Adipocyte (in vitro differentiated cells): Measurements from ENCODE around the gene ADORA2A.

Experiments
- DNase-seq: peaks from one replicate; pipeline ENCODE4 v3.0.0-alpha.2; 2015; ENCODE audit warnings: low read depth
- H3K27me3 ChIP-seq: replicated peaks from 2 replicates; pipeline ENCODE4 v1.7.0; 2013; ENCODE audit warnings: mild to moderate bottlenecking, low read length, moderate library complexity; ENCODE audit not compliant: control insufficient read depth, insufficient read depth
- H3K36me3 ChIP-seq: 2 replicates; pipeline ENCODE4 v1.7.0; 2013; ENCODE audit warnings: low read length, mild to moderate bottlenecking, moderate library complexity; ENCODE audit not compliant: control insufficient read depth, insufficient read depth, severe bottlenecking
- H3K4me1 ChIP-seq: 2 replicates; pipeline ENCODE4 v1.7.0; 2013; ENCODE audit warnings: mild to moderate bottlenecking, low read length, moderate library complexity; ENCODE audit not compliant: control insufficient read depth, insufficient read depth
- H3K4me3 ChIP-seq: 2 replicates; pipeline ENCODE4 v1.7.0; 2013; ENCODE audit warnings: mild to moderate bottlenecking, low read length, moderate library complexity
- H3K9ac ChIP-seq: 2 replicates; pipeline ENCODE4 v1.7.0; 2013; ENCODE audit warnings: mild to moderate bottlenecking, low read length, moderate library complexity
- H3K9me3 ChIP-seq: 2 replicates; pipeline ENCODE4 v1.7.0; 2013; ENCODE audit warnings: mild to moderate bottlenecking, low read length, moderate library complexity; ENCODE audit not compliant: control insufficient read depth

The ADORA2A gene

GRCh38 chr22:24463071-24463760 is 35.8 kb downstream of the ADORA2A start:
- Histone ChIP-seq H3K4me3 (no peak overlapping the region), H3K27me3 (no peaks in the 10 kb centered on the region), H3K9me3 (no peaks in the 10 kb centered on the region), H3K36me3 (no peaks in the 10 kb centered on the region), H3K4me1 (peaks cover 25% of the 10 kb centered on the region), H3K9ac (no peak overlapping the region)
- no peak for DNase-seq

- Histone ChIP-seq H3K9me3 (no peaks in the 10 kb centered on the region), H3K9ac (no peak overlapping the region), H3K4me3 (no peak overlapping the region), H3K36me3 (no peaks in the 10 kb centered on the region), H3K27me3 (no peaks in the 10 kb centered on the region), H3K4me1 (peaks cover 25% of the 10 kb centered on the region)
- DNase-seq, result no peak
Observed at GRCh38 chr22:24465566-24465965, 38.2 kb downstream of the ADORA2A start.

- Histone ChIP-seq H3K9ac (no peak overlapping the region), H3K9me3 (no peaks in the 10 kb centered on the region), H3K4me3 (no peak overlapping the region), H3K36me3 (no peaks in the 10 kb centered on the region), H3K27me3 (no peaks in the 10 kb centered on the region), H3K4me1 (peaks cover 26% of the 10 kb centered on the region)
- no peak for DNase-seq
Observed at GRCh38 chr22:24465975-24466374, 38.6 kb downstream of the ADORA2A start.

- no peaks in the 10 kb centered on the region for H3K36me3 ChIP-seq
- H3K4me1 ChIP-seq, result peaks cover 35% of the 10 kb centered on the region
- DNase-seq, result peak; percentile 69
- H3K27me3 ChIP-seq, result no peaks in the 10 kb centered on the region
- peak overlapping the region; percentile 59 for H3K4me3 ChIP-seq
- H3K9me3 ChIP-seq, result no peaks in the 10 kb centered on the region
- peak overlapping the region; percentile 55 for H3K9ac ChIP-seq
Observed at GRCh38 chr22:24466716-24467328, 39.4 kb downstream of the ADORA2A start.

- H3K9ac ChIP-seq, result peak overlapping the region; percentile 55
- DNase-seq, result no peak
Observed at GRCh38 chr22:24467340-24467739, 39.9 kb downstream of the ADORA2A start.

GRCh38 chr22:24471570-24471969 is 44.2 kb downstream of the ADORA2A start:
- Histone ChIP-seq H3K4me1 (peaks cover 37% of the 10 kb centered on the region), H3K9ac (no peak overlapping the region), H3K9me3 (peaks cover 4% of the 10 kb centered on the region), H3K36me3 (no peaks in the 10 kb centered on the region), H3K4me3 (no peak overlapping the region), H3K27me3 (no peaks in the 10 kb centered on the region)
- peak; percentile 18 for DNase-seq

More at GRCh38 chr22:24467340-24467739, 39.9 kb downstream of the ADORA2A start:
- no peaks in the 10 kb centered on the region for H3K9me3 ChIP-seq
- no peaks in the 10 kb centered on the region for H3K36me3 ChIP-seq
- peak overlapping the region; percentile 59 for H3K4me3 ChIP-seq
- no peaks in the 10 kb centered on the region for H3K27me3 ChIP-seq
- H3K4me1 ChIP-seq, result peaks cover 38% of the 10 kb centered on the region

- Histone ChIP-seq H3K9me3 (peaks cover 4% of the 10 kb centered on the region), H3K4me3 (no peak overlapping the region), H3K9ac (no peak overlapping the region), H3K27me3 (no peaks in the 10 kb centered on the region), H3K36me3 (no peaks in the 10 kb centered on the region), H3K4me1 (peaks cover 30% of the 10 kb centered on the region)
- no peak for DNase-seq
Observed at GRCh38 chr22:24473284-24473683, 45.9 kb downstream of the ADORA2A start.

GRCh38 chr22:24474221-24474620 is 46.8 kb downstream of the ADORA2A start:
- no peaks in the 10 kb centered on the region for H3K27me3 ChIP-seq
- no peaks in the 10 kb centered on the region for H3K36me3 ChIP-seq
- DNase-seq, result peak; percentile 83
- H3K4me3 ChIP-seq, result no peak overlapping the region
- peak overlapping the region; percentile 70 for H3K9ac ChIP-seq
- H3K4me1 ChIP-seq, result peaks cover 30% of the 10 kb centered on the region
- peaks cover 4% of the 10 kb centered on the region for H3K9me3 ChIP-seq

- Histone ChIP-seq H3K9ac (no peak overlapping the region), H3K27me3 (no peaks in the 10 kb centered on the region), H3K36me3 (no peaks in the 10 kb centered on the region), H3K9me3 (peaks cover 4% of the 10 kb centered on the region), H3K4me1 (peaks cover 30% of the 10 kb centered on the region), H3K4me3 (no peak overlapping the region)
- DNase-seq, result peak; percentile 17
Observed at GRCh38 chr22:24474649-24475255, 47.4 kb downstream of the ADORA2A start.

- no peak for DNase-seq
- Histone ChIP-seq H3K27me3 (no peaks in the 10 kb centered on the region), H3K4me3 (no peak overlapping the region), H3K9me3 (no peaks in the 10 kb centered on the region), H3K36me3 (no peaks in the 10 kb centered on the region), H3K4me1 (peaks cover 29% of the 10 kb centered on the region), H3K9ac (no peak overlapping the region)
Observed at GRCh38 chr22:24481641-24482040, 54.2 kb downstream of the ADORA2A start.

GRCh38 chr22:24482575-24482974 is 55.2 kb downstream of the ADORA2A start:
- Histone ChIP-seq H3K27me3 (no peaks in the 10 kb centered on the region), H3K4me3 (no peak overlapping the region), H3K4me1 (peaks cover 29% of the 10 kb centered on the region), H3K9me3 (no peaks in the 10 kb centered on the region), H3K9ac (peak overlapping the region; percentile 21), H3K36me3 (no peaks in the 10 kb centered on the region)
- peak; percentile 83 for DNase-seq
